GM18526 (cell line): Measurements from ENCODE around the gene RPA4.

Experiments
- POLR2A ChIP-seq: IDR thresholded peaks from 3 replicates; pipeline ENCODE4 v1.6.1; 2011; ENCODE audit not compliant: insufficient read length; ENCODE audit errors: extremely low read depth

RPA4 gene, protein sequence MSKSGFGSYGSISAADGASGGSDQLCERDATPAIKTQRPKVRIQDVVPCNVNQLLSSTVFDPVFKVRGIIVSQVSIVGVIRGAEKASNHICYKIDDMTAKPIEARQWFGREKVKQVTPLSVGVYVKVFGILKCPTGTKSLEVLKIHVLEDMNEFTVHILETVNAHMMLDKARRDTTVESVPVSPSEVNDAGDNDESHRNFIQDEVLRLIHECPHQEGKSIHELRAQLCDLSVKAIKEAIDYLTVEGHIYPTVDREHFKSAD

DNA sequence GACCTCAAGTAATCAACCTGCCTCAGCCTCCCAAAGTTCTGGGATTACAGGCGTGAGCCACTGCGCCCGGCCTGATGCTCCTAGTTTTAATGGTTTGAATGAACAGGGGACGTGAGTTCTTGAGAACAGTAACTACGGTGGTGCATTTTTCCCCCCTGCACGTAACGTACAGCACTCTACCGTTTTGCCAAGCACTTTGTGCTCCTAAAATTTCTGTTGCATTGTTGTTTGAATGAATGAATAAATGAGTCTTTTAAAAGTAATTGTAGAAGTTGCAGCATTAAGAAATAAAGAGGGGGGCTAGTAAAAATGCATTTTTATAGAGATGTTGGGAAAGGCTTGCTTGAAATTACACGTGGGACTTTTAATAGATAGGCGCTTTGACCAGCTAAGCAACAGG is at the start of gene RPA4:
TSS of gene RPA4 (plus strand) at position 301 of the 400 bp plus-strand sequence. CDS start 403 bp downstream, outside the sequence.
- no peak for TF ChIP-seq POLR2A

DNA sequence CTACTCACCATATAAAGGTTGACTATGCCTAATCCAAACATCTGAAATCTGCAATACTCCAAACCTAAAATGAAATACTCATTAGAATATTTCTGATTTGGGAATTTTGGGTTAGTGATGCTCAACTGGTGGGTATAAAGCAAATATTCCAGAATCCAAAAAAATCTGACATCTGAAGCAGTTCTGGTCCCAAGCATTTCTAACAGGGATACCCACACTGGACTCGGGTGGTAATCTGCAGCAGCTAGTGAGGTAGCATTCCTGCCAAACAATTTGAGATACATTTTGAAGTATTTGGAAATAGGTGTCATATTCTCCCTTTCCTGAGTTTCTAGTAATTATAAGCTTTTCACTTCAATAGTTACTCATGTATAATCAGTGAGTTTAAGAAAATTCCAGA is 49.6 kb upstream of the RPA4 start:
- no peak for TF ChIP-seq POLR2A

DNA sequence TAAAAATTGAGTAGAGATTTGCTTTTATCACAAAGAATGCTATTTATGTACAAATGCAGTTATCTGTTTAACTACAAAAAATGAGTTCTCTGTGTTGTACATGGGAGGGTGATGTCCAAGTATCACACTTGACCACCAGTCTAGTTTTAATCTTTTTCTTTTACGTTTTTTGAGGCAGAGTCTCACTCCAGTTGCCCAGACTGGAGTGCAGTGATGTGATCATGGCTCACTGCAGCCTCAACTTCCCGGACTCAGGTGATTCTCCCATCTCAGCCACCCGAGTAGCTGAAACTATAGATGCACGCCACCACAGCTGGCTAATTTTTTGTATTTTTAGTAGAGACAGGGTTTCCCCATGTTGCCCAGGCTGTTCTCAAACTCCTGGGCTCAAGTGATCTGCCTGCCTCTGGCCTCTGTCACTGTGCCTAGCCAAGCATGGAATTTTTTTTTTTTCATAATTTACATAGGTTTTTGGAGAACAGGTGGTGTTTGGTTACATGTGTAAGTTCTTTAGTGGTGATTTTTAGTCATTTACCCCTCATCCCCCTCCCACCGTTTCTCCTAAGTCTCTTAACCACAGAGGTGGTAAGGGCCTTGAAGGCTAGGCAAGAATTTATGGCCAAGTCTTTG is 47.9 kb upstream of the RPA4 start:
- no peak for TF ChIP-seq POLR2A

DNA sequence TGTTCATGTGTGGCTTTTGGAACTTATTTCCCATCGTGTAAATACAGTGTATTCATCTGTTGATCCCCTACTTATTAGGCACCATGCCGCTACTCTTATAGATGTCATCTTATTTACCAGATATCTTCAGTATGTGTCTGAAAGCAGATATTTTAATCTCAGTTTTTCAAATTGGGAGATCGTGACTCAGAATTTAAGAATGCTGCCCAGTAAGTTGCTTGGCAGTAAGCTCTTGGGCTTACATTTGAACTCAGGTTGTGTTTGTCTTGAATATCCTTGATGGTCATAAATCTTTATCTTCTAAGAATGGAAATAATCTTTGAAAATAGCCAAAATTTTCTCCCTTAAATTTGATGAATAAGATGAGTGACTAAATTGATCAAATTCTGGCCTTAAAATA is 45.9 kb upstream of the RPA4 start:
- TF ChIP-seq POLR2A, result no peak

DNA sequence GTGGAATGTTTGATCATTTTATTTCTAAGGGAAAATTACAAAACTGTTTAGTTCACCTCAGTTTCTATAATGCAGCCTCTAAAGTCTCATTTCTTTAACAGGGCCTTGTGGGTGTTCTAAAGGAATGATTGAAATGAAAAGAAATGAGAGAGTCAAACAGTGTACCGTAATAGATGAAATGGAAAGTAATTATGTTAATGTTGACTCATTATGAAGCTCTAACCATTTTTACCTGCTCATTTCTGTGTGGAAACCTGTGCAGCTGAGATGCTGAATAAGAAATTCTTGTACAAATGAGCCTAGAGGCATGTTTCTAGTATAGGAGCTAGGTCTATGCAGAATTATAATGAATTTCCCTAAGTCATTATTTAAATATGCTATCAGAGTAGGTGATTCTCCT is 45.2 kb upstream of the RPA4 start:
- TF ChIP-seq POLR2A, result no peak

DNA sequence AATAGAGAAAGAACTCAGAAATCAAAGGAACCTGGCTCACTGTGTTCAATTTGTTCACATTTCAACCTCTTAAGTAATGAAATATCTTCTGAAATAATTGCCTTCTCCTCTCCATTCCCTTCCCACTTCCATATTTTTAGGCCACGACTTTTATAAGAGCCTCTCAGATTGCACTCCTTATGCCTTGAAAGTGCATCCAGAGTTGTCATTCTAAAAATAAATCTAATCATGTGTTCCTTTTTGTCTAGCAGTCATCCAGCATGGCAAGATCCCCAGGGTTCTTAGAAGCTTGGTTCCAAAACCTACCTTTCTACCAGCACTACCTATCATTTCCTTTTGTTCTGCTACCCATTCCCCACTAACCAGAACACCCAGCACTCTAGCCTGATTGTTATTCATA is 42.4 kb upstream of the RPA4 start:
- no peak for TF ChIP-seq POLR2A

DNA sequence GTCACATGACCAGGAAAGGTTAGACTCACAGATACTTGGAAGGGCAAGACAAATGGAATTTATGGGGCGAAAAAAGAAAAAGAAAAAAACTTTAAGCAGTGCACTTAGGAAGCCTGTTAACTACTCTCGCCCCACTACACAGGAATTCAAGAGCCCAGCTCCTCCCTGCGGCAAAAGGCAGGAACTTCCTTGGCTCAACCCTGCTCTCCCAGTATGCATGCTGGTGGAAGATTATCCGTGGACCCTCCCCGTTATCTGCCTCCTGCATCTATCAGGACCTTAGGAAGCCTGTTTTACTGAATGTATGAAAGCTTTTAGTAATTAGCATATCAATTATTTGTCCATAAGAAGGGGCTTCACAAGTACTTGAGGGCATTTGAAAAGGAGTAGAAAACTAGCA is 40.1 kb upstream of the RPA4 start:
- no peak for TF ChIP-seq POLR2A

DNA sequence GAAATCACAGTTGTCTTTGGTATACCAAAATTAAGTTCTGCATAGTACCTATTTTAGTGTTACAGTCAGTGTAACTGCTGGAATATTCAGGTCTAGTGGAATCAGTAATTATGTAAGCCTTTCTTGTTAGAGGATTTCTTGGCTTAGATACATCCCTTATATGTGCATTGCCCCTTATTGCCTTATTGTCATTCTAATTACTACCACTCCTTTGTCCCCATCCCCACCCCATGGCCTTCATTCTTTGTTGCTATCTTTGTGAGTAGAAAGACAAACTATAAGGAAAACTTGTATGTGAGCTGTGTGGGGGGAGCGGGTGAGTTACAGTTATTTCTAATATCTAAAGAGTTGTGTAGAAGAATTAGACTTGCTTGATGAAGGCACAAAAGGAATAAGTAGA is 36.9 kb upstream of the RPA4 start:
- no peak for TF ChIP-seq POLR2A

DNA sequence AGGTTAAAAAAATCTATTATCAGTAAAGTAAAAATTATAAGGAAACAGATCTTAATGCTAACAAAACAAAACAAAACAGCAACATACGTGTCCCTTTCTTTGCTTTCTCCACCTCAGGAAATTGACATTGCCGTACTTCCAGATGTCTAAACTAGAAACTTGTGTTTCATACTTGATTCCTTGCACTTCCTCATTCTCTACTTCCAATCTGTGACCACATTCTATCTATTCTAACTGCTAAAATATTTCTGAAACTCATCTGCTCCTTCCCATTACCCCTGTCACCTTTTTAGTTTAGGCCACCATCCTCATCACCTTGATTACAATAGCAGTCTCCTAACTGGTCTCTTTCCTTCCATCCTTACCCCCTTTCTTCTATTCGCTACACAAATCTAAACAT is 22.5 kb upstream of the RPA4 start:
- no peak for TF ChIP-seq POLR2A

DNA sequence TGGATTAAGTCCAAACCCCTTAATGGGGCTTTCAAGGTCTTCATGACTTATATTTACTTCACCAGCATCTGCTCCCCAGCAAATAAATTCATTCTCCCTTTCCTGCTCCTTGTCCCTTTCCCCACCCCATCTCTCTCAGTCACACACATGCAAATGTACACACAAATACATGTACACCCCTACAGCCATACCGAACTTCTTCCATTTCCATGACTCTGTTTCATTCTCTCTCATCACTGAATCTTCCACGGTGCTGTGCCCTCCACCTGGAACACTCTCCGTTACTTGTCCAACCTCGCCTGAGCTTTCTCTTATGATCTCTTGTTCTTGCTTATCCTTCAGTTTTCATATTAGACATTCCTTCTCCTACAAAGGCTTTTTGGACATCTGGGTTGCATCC is 22.0 kb upstream of the RPA4 start:
- no peak for TF ChIP-seq POLR2A

DNA sequence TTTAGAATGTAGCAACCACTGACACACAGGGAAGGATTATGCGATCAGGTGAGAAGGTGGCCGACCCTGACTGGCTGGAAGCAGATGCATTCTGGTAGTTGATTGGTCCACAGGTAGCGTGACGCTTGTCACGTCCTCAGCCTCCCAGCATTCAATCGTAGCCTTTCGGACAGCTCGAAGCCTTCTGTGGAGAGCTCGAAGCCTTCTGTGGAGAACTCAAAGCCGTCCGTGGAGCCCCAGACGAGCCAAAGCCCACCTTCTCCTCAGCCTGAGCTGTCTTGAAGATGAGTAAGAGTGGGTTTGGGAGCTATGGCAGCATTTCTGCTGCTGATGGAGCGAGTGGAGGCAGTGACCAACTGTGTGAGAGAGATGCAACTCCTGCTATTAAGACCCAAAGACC is 319 bp downstream of the RPA4 start:
- TF ChIP-seq POLR2A, result no peak

DNA sequence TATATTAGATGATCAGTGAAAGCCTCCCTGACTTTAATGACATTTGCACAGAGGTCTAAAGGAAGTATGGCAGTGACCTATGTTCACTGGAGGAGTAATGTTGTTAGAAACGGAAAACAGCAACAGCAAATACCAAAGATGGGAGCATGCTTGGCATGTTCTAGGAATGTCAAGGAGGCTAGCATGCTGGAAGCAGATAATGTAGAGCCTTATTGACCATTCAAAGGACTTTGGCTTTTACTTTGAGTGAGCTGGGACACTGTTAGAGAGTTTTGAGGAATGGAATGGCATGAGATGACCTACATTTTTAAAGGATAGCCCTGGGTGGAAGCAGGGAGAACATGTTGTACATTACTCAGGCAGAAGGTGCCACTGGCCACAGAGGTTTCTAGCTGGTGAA is 6.0 kb downstream of the RPA4 start:
- TF ChIP-seq POLR2A, result no peak

DNA sequence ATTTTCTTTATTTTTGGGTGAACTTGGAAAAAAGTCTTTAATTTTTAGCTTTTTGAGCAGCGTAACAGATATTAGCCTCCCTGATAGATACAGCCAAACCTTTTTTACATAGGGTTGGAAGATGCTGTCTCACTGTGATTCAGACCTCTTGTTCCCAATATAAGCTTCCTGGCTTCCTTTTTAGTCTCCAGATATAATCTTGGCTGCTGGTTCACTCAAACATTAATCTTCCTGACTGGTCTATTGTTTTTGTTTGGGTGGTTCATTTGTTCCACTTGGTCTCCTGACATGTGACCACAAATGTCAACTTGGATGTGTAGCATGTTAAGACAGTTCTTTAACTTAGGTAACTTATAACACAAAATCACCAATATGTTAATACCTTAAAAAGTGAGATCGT is 23.0 kb downstream of the RPA4 start:
- TF ChIP-seq POLR2A, result no peak

DNA sequence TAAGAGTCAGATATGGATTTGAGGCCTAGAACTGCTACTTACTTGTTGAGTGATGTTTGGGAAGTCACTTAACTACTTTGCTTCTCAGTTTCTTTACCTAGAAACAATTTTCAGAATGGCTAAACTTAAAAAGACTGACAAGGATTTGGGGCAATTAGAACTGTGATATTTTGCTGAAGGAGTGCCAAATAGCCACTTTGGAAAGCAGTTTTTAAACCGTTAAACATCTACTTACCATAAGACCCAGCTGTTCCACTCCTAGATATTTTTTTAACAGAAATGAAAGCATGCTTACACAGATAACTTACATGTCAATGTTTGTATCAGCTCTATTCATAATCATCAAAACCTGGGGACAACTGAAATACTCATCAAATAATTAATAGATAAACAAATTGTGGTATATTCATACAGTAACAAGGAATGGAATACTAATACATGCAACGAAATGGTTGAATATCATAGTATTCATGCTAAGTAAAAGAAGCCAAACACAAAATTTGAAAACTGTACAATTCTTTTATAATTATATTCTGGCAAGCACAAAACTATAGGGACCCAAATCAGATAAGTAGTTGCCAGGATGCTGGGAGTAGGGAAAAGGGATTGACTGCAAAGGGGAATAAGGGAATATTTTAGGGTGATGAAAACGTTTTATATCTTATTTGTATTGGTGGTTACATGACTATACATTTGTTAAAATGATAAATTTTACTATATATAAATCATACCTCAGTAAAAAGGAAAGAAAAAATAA is 24.0 kb downstream of the RPA4 start:
- TF ChIP-seq POLR2A, result no peak

DNA sequence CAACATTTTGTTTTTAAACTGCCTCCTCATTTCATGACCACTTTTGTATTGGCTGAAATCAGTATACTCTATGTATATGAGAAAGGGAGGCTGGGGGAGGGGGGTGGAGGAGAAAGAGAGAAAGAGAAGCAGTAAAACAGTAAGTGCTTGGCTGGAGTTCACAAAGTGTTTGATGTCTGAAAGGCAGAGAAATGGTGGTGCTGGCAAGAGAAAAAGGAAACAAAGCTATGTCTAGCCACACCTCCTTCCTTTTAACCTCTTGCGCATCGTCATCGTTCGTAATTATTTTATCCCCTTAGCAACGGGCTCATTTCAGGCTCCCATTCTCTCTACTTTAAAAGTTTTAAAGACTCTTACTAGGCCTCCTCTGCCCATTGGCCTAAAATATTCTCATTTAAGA is 25.6 kb downstream of the RPA4 start:
- no peak for TF ChIP-seq POLR2A

DNA sequence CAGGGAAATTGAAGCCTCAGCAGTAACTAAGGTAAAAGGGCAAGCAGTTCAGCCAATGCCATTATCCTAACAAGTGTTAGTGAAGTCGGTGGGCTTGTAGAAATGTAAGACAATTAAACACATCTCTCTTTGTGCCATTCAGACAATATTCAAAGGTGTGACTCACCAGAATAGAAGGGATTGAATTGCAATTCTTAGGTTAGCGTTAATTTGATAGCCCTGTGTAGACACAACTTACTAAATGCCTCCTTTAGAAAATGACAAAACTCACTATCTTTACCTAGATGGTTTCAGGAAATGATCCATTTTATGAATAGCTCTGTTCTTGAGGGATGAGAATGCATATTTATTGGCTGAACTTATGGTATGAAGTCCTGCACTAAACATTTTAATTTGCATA is 35.2 kb downstream of the RPA4 start:
- TF ChIP-seq POLR2A, result no peak
